ENCODE measurements around the gene SLC7A11.
"Not testable (repeated sequence)": the region's sequence is repeated elsewhere in the genome, so short reads cannot be mapped to it uniquely, and the experiment has no call there.

The SLC7A11 gene

DNA sequence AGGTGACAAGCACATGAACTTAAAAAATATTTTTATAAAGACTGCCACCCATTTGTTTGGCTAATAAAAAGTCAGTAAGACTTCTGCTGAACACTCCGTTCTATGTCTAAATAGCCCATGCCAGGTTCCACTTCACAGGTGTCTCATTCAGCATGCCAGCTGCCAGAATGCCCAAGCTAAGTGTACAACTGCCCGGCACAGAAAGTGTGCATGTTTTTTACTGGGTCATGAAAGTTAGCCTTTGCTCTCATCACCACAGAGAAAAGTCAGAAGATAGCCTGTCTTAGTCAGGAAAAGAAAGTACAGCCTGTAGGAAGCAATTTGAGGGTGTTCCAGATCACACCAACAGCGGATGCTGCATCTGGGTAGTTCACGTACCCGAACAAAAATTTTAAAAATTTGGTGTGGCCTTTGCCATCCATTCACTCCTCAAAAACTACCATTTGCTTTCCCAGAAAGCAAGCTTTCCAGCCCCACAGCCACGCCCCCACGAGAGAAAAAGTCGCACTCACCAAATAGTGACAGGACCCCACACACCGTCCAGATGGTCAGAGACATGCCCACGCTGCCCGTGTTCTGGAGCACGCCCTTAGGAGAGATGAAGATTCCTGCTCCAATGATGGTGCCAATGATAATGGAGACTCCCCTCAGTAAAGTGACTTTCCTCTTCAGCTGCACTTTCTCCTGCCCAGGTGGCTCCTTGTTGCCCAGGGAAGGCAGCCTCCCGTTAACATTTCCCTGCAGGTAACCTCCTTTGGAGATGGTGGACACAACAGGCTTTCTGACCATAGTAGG is 671 bp downstream of the SLC7A11 start:
- DNase-seq, result no peak

DNA sequence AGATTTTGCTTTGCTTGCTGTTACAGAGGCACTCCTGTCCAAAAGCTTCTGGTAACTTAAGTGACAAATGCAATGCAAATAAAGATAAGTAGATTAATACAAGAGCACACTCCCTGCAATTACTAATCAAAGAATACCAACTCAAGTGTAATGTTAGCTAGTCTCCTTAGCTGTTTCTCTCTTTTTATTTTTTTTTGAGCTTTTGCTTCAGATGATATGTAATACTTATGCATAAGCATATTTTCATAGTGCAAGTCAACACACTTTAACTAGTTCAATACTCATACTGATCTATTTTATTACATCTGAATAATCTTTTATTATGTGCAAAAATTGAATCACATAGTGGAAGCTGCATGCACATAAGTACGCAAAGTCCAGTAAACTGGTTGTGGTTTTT is 2.7 kb downstream of the SLC7A11 start:
- DNase-seq, result no peak

DNA sequence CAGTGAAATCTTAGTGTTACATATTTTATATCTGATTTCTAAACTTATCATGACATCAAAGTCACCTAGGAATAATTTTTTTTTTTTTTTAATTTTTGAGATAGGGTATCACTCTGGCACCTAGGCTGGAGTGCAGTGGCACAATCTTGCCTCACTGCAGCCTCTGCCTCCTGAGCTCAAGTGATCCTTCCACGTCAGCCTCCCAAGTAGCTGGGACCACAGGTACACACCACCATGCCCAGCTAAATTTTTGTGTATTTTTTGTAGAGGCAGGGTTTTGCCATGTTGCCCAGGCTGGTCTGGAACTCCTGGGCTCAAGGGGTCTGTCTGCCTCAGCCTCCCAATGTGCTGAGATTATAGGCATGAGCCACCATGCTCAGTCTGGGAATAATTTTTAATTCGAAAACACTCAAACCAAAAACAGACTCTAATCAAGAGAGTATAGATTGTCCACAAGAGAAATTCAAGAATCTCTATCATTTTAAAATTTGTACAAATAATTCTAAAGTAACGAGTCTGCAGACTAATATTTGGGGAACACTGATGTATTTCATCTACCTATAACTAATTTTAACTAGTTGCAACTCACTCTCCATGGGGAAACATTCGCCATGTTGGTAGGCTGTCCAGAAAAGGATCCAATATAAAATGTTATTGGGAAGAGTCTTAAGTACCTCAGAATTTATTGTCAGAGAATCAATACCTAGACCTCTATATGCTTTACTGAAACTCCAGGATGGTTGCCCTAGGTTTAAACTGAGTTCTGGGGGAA is 3.4 kb downstream of the SLC7A11 start:
- no peak for DNase-seq

DNA sequence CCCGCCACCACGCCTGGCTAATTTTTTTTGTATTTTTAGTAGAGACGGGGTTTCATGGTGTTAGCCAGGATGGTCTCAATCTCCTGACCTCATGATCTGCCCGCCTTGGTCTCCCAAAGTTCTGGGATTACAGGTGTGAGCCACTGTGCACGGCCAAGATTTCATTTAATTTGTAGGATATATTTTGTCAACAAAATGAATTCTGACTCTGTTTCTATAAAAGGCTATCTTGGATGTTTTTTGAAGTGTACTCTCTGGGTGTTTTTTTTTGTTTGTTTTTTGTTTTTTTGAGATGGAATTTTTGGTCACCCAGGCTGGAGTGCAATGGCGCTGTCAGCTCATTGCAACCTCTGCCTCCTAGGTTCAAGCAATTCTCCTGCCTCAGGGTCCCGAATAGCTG is 5.0 kb downstream of the SLC7A11 start:
- not testable (repeated sequence) for DNase-seq

DNA sequence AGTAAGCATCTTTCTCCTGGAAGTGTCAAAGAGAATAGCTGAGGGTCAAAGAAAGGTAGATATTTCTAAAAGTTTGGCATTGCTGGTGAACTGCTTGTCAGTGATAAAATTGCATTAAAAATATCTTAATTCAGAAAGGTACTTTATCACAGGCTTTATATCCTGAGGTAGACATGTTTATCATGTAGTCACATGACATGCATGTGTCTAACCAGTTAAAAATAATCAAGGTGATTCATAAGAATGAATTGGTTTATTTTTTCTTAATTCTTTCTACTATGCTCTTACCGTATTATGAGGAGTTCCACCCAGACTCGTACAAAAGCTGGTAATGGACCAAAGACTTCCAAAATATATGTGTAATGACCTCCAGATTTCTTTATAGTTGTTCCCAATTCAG is 6.1 kb downstream of the SLC7A11 start:
- DNase-seq, result no peak

DNA sequence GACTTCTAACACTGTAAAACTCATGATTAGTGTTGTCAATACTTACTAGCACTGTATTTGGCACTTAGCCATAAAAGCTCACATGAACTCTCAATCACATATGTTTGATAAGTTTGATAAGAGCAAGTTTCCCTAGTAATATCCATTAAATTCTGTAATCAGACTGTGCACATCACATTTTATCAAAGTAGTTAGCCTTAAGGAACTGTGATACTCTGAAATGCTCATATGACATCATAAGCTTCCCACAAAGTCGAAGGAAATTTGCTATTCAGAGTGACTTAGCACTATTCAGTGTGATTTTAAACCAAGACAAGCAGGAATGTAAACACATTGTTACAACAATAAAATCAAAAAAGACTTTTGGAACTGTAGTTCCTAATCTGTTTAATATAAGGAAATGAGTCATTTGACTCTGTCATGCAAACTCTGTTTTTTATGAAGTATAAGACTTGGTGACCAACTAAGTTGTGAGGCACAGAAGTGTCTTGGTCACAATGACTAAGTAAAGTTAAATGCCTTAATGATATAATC is 6.7 kb downstream of the SLC7A11 start:
- DNase-seq, result no peak

DNA sequence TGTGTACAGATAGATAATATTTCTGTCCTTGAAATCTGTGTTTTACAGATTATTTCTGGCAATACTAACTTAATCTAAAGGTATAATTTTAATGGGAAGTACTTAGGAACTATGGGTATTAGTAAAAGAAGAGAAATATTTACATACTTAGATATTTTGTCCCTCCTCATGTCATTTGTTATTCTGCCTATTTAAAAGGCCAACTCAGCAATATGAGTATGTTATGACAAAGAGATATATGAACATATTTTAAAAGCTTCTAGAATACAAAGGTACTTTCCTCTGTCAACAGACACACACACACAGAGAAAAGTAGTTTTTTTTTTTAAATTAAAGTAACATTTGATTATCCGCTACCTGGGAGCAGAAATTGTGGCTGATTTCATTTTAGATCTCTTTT is 7.9 kb downstream of the SLC7A11 start:
- DNase-seq, result no peak

DNA sequence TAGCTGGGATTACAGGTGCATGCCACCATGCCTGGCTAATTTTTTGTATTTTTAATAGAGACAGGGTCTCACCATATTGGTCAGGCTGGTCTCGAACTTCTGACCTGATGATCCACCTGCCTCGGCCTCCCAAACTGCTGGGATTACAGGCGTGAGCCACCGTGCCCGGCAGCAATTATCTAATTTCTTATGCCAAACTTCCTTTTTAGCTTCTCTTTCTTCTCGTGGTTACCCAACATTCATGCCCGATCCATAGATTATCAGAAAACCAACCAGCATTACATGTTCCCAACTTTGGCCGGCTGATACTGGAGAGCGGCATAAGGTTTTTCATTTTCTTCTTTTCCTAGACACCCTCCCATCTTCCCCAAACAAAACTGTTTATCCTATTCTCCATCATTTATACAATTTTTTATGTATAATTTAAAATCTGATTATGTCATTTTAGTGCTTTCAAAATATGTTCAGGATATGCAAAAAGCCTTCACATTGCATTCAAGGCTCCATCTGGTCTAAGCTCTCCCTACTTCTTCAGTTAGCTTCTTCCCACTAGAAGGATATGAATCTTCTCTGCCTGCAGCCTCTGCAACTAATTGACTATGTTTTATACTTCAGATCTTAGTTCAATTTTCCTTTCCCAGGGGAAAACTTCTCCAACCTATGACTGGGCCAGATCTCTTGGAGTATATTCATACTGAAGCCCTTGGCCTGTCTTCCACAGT is 8.7 kb downstream of the SLC7A11 start:
- no peak for DNase-seq

DNA sequence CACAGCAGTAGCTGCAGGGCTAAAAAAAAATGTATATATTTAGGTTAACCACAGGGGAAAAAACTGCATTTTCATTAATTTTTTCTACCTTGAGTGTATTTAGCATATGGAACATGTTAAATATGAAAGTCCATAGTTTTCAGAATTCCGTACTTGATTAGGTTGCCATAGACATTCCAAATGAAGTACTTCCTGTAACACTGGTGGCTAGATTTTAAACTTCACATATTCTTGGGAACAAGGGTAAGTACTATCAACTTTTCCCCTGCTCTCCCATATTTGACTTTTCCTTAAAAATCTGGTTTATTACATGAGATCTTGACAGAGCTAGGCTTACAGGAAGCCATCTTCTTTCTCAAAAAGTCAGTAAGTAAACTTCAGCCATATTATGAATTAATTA is 9.8 kb downstream of the SLC7A11 start:
- no peak for DNase-seq

DNA sequence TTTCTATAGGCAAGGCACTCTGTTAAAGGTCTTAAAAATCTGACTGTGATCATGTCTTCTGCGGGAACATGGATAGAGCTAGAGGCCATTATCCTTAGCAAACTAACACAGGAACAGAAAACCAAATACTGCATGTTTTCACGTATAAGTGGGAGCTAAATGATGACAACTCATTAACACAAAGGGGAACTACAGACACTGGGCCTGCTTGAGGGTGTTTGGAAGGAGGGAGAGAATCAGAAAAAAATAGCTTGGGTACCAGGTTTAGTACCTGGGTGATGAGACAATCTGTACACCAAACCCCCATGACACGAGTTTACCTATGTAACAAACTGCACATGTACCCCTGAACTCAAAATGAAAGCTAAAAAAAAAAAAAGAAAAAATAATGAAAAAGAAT is 12.1 kb downstream of the SLC7A11 start:
- no peak for DNase-seq

DNA sequence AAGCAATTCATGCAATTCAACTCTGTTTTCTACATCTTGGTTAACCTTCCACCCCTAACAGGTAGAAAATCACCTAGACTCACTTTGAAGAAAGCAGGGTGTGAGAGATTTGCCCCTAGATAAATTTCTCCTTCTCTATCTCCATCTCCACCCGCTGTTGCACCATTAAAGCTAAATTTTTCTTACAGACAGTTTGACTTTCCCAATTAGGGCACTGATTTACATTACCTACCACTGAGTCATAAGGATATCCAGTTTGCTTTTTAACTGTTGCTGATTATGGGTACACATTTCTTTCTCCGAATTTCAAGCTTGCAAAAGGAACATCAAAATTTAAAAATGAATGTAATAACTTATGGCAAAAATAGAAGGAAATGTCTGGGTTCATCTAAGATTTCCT is 13.0 kb downstream of the SLC7A11 start:
- DNase-seq, result no peak

DNA sequence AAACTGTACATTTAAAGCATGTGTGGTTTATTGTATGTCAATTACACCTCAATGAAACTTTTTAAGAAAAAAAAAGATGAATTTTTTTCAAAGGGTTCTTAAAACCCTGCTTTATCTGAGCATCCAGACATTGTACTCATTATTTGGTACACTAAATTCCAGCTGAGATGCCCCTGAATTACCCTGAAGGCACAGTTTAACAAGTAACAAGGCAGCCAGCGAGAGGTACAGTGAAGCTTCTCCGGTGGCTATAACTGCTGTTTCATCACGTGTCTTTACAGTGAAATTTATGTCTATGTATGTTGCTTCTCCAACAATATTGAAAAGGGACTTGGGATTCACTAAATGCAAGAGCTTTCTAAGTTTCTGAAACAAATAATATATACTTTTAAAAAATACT is 15.8 kb downstream of the SLC7A11 start:
- no peak for DNase-seq

DNA sequence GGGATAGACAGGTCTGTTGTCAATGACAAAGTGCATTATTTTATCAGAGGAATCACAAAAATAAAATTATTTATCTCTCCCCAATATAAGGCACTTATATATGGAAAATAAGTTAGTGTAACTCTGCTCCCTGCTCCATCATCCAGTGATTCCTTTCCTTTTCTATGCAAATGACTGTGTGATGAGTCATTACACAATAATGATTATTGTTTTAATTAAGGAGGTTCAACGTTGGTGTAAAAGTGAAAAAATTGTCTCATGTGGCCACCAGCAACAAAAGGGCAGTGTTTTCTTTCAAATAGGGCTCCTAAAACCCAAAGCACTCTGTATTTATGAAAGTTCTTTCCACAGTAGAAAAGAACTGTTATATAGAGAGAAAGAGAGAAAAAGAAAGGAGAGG is 16.7 kb downstream of the SLC7A11 start:
- no peak for DNase-seq

DNA sequence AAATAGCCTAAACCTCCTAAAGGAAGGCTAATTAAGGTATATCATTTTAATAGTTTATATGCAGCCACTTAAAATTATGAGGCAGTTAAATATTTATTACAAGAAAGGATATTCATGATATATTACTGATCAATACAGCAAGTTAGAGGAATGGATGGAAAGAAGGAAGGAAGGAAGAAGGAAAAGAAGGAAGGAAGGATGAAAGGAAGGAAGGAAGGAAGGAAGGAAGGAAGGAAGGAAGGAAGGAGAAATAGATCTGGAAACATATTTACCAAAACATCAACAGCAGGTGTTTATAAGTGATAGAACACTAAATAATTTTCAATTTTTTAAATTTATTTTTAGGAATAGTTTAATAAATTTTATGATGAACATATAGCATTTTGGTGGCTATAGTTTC is 17.5 kb downstream of the SLC7A11 start:
- DNase-seq, result no peak

DNA sequence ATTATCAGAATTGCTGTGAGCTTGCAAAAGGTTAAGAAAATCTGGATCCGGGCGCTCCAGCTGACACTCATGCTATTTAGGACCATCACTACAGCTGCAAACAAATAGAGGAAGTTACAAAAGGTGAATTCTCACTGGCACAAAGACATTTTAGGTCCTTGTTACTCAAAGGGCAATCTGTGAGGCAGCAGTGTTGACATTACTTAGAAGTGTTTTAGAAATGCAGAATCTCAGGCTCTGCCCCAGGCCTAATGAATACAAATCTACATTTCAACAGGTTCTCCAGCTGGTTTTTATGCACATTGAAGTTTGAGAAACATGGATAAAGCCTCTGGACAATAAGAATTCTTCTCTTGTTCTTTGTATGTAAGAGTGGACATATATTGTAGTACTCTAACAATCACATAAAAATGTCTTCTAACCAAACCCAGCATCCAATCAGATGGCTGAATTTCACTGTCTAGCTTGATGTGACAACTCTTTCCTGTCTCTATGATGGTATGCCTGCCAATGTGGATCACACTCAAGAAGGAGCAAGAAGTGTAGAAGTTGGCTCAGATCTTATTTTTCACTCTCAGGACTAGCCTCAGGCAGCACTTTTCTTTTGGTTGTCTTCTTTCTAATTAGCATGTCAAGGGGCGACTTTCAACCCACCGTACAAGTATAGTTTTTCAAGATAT is 18.8 kb downstream of the SLC7A11 start:
- DNase-seq, result no peak

DNA sequence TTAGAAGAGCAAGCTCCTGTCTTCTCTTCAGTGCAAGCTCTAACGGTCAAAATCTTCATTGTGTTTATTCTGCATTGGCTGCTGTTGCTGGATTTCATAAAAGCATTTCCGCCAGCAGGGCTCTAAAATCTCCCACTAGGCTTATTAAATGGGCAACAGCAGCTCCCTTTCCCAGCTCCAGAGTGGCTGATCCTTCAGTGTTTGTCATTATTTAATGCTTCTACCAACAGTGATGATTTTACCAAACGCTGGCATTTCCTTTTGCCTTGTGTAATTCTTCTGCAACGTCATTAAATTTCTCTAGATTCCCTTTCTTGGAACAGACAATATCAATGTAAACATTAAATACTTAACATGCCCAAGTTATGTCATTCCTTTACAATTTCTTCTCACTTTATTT is 20.1 kb downstream of the SLC7A11 start:
- no peak for DNase-seq

DNA sequence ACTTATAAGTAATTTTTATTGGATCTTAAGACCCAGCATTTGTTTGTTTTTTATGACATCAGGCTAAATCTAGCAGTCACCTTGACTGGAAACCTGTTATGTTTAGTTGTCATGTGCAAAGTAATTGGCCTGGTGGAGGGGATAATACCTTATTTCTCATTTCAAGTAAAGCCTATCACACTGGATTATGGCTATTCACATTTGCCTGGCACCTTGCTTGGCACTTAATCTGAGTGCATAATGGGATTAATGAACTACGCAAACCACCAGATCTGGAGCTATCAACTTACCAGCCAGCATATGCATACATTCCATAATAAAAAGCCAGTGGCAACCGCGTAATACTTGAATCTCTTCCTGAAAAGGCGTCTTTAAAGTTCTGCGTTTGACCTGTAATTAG is 23.2 kb downstream of the SLC7A11 start:
- DNase-seq, result no peak

DNA sequence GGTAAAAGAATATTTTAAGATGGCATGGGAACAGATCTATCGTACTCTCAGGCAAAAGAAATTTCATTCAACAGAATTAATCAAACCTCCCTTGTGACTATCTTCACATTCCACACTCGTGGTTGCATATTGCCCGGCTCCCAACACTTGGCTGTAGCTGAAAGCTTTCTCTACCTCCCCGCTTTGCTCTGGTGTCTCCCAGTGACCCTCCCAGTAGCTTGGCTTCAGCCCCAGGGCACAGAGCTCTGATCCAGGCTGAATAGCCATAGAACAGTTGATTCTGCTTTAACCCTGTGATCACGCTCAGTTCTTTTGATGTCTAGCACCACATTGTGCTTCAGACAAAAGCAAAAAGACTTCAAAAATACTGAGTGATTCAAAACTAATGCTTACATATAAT is 24.6 kb downstream of the SLC7A11 start:
- no peak for DNase-seq

DNA sequence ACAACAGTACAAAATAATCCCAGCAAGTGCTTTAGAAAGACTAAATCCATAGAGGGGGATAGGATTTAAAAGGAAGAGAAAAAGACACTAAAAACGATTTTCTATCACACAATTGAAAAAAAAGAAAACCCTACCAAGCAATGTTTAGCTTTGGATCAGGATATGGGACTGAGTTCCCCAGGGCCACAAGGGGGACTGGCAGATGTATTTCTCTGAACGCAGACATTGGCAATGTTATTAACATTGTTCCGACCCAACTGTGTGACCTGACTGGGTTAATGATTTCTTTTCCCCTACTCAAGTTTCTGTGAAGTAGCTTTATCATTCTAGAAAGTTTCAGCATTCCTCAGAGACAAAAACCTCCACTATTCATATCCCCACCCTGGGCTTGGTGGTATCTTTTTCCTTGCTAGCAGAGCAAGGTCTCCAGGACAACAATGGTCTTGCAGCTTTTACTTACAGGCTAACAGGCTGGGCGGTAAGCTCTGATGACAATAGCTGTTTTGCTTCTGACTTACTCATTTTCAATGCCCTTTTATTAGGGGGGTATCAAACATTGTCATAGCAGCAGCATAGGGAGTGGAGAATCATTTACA is 25.8 kb downstream of the SLC7A11 start:
- no peak for DNase-seq

DNA sequence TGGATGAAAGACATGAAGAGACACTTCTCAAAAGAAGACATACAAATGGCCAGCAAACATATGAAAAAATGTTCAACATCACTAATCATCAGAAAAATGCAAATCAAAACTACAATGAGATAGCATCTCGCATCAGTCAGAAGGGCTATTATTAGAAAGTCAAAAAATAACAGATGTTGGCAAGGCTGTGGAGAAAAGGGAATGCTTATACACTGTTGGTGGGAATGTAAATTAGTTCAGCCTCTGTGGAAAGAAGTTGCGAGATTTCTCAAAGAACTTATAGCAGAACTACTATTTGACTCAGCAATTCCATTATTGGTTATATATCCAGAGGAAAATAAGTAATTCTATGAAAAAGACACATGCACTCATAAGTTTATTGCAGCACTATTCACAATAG is 31.6 kb downstream of the SLC7A11 start:
- not testable (repeated sequence) for DNase-seq

DNA sequence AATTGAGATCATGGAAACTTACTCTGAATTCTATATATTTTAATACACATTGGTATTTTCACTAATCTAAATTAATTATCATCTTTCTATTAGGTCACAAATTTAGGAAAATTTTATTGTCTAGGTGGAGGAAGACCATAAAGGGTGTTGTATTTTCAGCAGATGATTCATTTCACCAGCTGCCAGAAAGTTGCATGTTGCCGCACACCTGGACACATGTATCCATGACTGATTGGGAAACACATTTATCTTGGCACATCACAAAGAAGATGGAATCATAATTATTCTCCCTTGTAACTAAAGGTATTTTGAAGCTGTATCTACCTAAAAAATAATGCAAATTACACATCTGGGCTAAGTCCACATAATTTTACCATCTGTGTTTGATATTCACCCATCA is 33.1 kb downstream of the SLC7A11 start:
- no peak for DNase-seq

DNA sequence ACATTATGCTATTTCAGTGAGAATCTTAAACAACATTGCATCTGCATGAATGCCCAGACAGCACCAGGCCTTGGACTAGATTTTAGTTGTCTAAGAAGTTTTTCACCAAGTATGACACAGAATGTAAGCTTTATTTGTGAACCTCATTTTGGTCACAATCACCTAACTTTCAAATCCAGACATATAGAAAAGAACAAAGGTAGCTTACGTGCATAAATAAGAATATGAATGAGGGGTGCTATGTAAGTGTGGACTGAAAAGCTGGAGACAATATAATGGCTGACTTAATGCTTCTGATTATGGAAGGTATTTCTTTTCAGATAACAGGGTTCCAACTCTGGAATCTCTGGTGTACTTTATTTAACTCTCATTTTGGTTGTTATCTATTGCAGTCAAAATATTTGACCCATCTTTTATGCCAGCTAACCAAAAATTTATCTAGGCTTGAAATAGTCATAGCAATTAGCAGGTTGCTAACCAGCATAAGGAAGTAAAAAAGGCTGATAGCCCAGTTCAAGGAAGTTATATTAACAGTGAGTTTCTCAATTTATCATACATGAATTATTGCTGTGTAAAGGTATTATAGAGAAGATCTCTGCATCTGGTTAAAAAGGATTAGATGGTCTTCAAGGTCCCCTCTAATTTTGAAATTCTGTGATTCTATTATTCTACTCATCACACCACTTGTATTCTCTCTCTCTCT is 36.5 kb downstream of the SLC7A11 start:
- no peak for DNase-seq

Data from activated effector memory CD4-positive, alpha-beta T cell treated with anti-CD3 and anti-CD28 coated beads, Interleukin-2, amount 50 U/mL, for 16 hours (primary cell).